Measurements from ENCODE around the gene OR10G6.

Gene OR10G6

GRCh38 chr11:124012697-124013096 is 17.7 kb upstream of the OR10G6 start, which contains the start of gene OR10G4:
TSS of gene OR10G4 (plus strand) at chr11:124012997. CDS start at chr11:124015575, 2,578 bp downstream.
- Histone ChIP-seq H3K9ac (ENCODE audit: low read depth, low read length, poor library complexity, severe bottlenecking) (no peak within 1 kb of the TSS), H4K20me1 (ENCODE audit: insufficient read depth, low read length, poor library complexity, severe bottlenecking) (no peaks in the 10 kb centered on the region), H3K4me3 (ENCODE audit: low read length, poor library complexity, severe bottlenecking) (no peak within 1 kb of the TSS), H3K9me2 (replicated peaks; ENCODE audit: low read depth, low read length) (no peaks in the 10 kb centered on the region), H3K4me2 (ENCODE audit: low read depth, low read length, poor library complexity, severe bottlenecking) (no peak within 1 kb of the TSS), H3K36me3 (ENCODE audit: insufficient read depth, low read length) (no peaks in the 10 kb centered on the region), H2AFZ (ENCODE audit: low read length) (no peak within 1 kb of the TSS), H3K79me2 (ENCODE audit: insufficient read depth, low read length) (no peaks in the 10 kb centered on the region), H3K4me1 (ENCODE audit: insufficient read depth, low read length, poor library complexity, severe bottlenecking) (no peaks in the 10 kb centered on the region), H3K9me3 (ENCODE audit: insufficient read depth, low read depth, low read length) (no peaks in the 10 kb centered on the region), H3F3A (ENCODE audit: low read depth) (no peaks in the 10 kb centered on the region), H3K27me3 (ENCODE audit: insufficient read depth, low read length, poor library complexity, severe bottlenecking) (no peaks in the 10 kb centered on the region)
- TF ChIP-seq CTCF (conservative IDR thresholded peaks at IDR 0.05; ENCODE audit: low read length) (no peak), EZH2phosphoT487 (IDR thresholded peaks at IDR 0.05; ENCODE audit: borderline replicate concordance) (no peak)

- Histone ChIP-seq H3F3A (ENCODE audit: low read depth) (no peaks in the 10 kb centered on the region), H3K79me2 (ENCODE audit: insufficient read depth, low read length) (no peaks in the 10 kb centered on the region), H3K4me2 (ENCODE audit: low read depth, low read length, poor library complexity, severe bottlenecking) (no peak overlapping the region), H3K9ac (ENCODE audit: low read depth, low read length, poor library complexity, severe bottlenecking) (no peak overlapping the region), H3K9me2 (replicated peaks; ENCODE audit: low read depth, low read length) (no peaks in the 10 kb centered on the region), H3K4me3 (ENCODE audit: low read length, poor library complexity, severe bottlenecking) (no peak overlapping the region), H3K4me1 (ENCODE audit: insufficient read depth, low read length, poor library complexity, severe bottlenecking) (no peaks in the 10 kb centered on the region), H4K20me1 (ENCODE audit: insufficient read depth, low read length, poor library complexity, severe bottlenecking) (no peaks in the 10 kb centered on the region), H3K36me3 (ENCODE audit: insufficient read depth, low read length) (no peaks in the 10 kb centered on the region), H3K27me3 (ENCODE audit: insufficient read depth, low read length, poor library complexity, severe bottlenecking) (no peaks in the 10 kb centered on the region), H3K9me3 (ENCODE audit: insufficient read depth, low read depth, low read length) (no peaks in the 10 kb centered on the region), H2AFZ (ENCODE audit: low read length) (no peak overlapping the region)
- TF ChIP-seq EZH2phosphoT487 (IDR thresholded peaks at IDR 0.05; ENCODE audit: borderline replicate concordance) (no peak), CTCF (conservative IDR thresholded peaks at IDR 0.05; ENCODE audit: low read length) (no peak)
Observed at GRCh38 chr11:123979311-123979710, 15.7 kb downstream of the OR10G6 start.

GRCh38 chr11:123977731-123978347 is 17.1 kb downstream of the OR10G6 start, which contains the start of gene OR10S1:
TSS of gene OR10S1 (minus strand) at chr11:123977781. CDS start at chr11:123977664, 117 bp downstream.
- Histone ChIP-seq H3K79me2 (ENCODE audit: insufficient read depth, low read length) (no peaks in the 10 kb centered on the region), H4K20me1 (ENCODE audit: insufficient read depth, low read length, poor library complexity, severe bottlenecking) (no peaks in the 10 kb centered on the region), H3K4me3 (ENCODE audit: low read length, poor library complexity, severe bottlenecking) (no peak within 1 kb of the TSS), H3K36me3 (ENCODE audit: insufficient read depth, low read length) (no peaks in the 10 kb centered on the region), H3K9me3 (ENCODE audit: insufficient read depth, low read depth, low read length) (no peaks in the 10 kb centered on the region), H3K4me2 (ENCODE audit: low read depth, low read length, poor library complexity, severe bottlenecking) (no peak within 1 kb of the TSS), H2AFZ (ENCODE audit: low read length) (no peak within 1 kb of the TSS), H3K4me1 (ENCODE audit: insufficient read depth, low read length, poor library complexity, severe bottlenecking) (no peaks in the 10 kb centered on the region), H3K9me2 (replicated peaks; ENCODE audit: low read depth, low read length) (no peaks in the 10 kb centered on the region), H3K9ac (ENCODE audit: low read depth, low read length, poor library complexity, severe bottlenecking) (no peak within 1 kb of the TSS), H3K27me3 (ENCODE audit: insufficient read depth, low read length, poor library complexity, severe bottlenecking) (no peaks in the 10 kb centered on the region), H3F3A (ENCODE audit: low read depth) (no peaks in the 10 kb centered on the region)
- TF ChIP-seq EZH2phosphoT487 (IDR thresholded peaks at IDR 0.05; ENCODE audit: borderline replicate concordance) (no peak), CTCF (conservative IDR thresholded peaks at IDR 0.05; ENCODE audit: low read length) (no peak)
